Measurements from ENCODE around the gene OR1F1. TPM values are rescaled to one million over a fixed set of nuclear protein-coding genes. Genes with fewer than 3 reads are reported as not detected.
"Not testable (repeated sequence)": the region's sequence is repeated elsewhere in the genome, so short reads cannot be mapped to it uniquely, and the experiment has no call there.

The OR1F1 gene
- total RNA-seq, 1 experiment from 2014 or later: not detected

DNA sequence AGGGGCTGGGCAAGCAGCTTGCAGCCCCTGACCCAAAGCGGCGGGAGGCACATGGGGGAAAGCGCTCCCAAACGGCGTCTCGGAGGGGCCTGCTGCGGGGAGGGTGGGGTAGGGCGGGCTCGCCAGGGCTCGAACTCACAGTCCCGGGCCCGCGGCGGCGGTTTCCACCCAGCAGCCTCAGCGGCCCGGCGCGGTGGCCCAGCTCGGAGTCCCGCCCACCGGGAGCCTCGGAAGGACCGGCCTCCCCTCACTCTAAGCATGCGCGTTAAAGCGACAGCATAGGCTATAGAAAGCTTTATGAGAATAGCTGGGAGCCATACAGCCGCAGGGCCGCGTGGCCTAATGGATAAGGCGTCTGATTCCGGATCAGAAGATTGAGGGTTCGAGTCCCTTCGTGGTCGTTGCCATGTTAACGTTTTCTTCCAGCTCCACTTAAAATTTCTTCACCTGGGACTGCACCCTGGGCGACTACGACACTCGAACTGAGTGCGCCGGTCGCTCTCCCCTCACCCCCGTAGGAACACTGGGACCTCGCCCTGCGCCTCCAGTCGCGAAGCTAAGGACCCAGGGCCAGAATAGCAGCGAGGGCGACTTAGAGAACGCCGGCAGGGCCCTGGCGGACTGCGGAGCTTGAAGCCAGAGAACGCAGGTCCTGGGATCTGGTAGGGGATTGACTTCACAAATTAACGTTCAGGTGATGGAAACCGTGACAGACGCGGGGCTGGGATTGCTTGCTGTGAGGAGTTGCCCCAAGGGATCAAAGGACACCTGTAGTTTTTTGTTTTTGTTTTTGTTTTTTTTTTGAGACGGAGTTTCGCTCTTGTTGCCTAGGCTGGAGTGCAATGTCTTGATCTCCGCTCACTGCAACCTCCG is 37.4 kb upstream of the OR1F1 start:
- peak; percentile 96 for DNase-seq (ENCODE audit: low read depth)

DNA sequence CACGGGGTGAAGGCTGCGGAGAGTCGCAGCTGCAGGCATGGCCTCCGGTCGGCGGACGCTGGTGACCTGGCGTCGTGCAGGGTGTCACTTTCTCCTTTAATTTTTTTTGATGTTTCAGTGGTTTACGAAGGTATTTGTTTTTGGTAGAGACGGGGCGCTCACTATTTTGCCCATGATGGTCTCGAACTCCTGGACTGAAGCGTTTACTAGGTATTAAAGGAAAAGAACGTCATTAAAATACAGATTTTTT is 36.1 kb upstream of the OR1F1 start:
- no peak for DNase-seq (ENCODE audit: low read depth)

DNA sequence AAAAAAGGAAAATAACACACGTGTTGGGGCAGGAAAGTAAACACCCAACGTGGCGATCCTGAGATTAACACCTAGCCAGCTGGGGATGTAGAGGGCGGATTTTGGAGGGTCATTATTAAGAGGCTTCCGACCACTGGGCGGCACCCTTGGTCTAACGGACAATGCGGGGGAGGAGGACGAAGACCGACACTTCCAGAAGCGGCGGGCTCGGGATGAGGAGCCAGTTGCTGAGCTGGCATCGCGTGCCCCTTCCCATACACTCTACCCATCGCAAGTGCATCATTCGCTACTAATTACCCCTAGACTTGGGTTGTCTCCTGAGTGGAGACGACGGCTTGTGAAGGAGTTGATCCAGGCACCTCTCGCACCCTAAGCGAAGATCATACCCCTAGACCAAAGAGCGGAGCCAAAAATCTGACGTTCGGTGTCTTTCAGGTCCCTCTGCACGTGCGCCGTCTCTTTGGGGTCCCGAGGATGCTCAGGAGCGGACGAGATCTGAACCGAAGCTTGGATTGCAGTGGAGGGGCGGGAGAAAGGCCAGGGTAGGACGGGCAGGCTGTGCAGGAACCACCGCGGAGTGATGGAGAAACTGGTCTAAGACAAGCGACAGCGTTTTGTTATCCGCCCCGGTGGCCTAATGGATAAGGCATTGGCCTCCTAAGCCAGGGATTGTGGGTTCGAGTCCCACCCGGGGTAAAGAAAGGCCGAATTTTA is 35.6 kb upstream of the OR1F1 start:
- DNase-seq (ENCODE audit: low read depth): peak; percentile 91

DNA sequence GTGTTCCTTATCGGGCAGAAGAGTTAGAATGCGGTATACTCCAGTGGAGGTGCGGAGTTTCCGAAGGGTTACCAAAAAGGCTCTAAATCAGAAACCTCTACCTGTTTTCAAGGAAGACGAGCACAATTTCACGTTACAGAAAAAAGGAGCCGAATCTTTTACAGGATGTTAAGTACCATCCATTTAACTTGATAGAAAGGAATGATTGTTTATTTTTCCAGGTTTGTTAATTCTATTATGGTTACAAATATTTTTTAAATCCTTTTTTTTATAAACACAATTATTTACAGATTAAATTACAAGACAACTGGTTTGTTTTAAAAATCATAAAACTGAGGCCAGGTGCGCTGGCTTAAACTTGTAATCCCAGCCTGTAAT is 35.0 kb upstream of the OR1F1 start:
- no peak for DNase-seq (ENCODE audit: low read depth)

- DNase-seq (ENCODE audit: low read depth): no peak
Measured at GRCh38 chr16:3155181-3155580, 32.8 kb upstream of the OR1F1 start.

- no peak for DNase-seq (ENCODE audit: low read depth)
Measured at GRCh38 chr16:3155972-3156371, 32.0 kb upstream of the OR1F1 start.

GRCh38 chr16:3157229-3158025 is 30.6 kb upstream of the OR1F1 start:
- DNase-seq (ENCODE audit: low read depth): peak; percentile 94

GRCh38 chr16:3158026-3158509 is 29.9 kb upstream of the OR1F1 start:
- DNase-seq (ENCODE audit: low read depth): no peak

DNA sequence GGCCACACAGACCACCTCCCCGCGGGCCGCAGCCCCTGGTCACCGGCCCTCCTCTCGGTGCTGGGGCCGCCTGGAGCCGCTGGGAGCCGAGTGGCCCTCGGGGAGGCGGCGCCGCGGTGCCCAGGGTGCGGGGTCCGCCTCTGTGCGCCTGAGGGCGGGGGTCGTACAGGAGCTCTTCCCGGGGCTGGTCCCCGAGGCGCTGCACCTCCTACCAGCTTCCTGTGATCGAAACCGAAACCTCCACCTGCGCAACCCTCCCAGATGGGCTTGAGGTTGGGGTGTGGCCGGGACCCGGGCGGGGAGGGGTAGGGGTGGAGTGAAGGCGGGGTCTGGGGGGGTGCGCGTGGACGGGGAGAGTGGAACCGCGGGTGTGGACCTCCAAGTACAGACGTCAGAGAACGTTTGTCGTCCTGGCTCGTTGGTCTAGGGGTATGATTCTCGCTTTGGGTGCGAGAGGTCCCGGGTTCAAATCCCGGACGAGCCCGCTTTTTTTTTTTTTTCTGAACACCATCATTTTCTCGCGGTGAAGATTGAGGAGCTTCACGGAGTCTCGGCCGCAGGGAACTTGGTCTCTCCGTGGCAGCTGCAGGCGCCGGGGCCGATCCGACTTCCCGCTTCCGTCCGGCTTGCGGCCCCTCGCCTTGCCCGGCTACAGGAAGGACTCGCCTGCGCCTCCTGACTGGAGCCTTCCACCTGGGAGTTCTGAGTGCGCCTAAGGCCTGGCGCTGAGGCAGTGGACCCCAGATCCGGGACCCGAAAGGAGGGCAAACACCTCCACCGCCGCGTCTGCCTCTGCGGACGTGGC is 29.3 kb upstream of the OR1F1 start:
- peak; percentile 92 for DNase-seq (ENCODE audit: low read depth)

- DNase-seq (ENCODE audit: low read depth): no peak
Measured at GRCh38 chr16:3161235-3162018, 26.6 kb upstream of the OR1F1 start.

- DNase-seq (ENCODE audit: low read depth): no peak
Measured at GRCh38 chr16:3164121-3164991, 23.6 kb upstream of the OR1F1 start.

GRCh38 chr16:3165111-3165822 is 22.7 kb upstream of the OR1F1 start:
- no peak for DNase-seq (ENCODE audit: low read depth)

- no peak for DNase-seq (ENCODE audit: low read depth)
Measured at GRCh38 chr16:3166505-3166886, 21.5 kb upstream of the OR1F1 start.

DNA sequence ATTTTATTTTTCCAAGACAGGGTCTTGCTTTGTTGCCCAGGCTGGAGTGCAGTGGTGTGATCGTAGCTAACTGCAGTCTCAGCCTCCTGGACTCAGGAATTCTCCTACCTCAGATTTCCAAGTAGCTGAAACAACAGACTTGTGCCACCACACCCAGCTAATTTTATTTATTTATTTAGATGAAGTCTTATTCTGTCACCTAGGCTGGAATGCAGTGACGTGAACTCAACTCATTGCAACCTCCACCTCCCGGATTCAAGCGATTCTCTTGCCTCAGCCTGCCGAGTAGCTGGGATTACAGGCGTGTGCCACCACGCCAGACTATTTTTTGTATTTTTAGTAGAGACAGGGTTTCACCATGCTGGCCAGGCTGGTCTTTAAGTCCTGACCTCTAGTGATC is 19.3 kb upstream of the OR1F1 start:
- DNase-seq (ENCODE audit: low read depth): not testable (repeated sequence)

DNA sequence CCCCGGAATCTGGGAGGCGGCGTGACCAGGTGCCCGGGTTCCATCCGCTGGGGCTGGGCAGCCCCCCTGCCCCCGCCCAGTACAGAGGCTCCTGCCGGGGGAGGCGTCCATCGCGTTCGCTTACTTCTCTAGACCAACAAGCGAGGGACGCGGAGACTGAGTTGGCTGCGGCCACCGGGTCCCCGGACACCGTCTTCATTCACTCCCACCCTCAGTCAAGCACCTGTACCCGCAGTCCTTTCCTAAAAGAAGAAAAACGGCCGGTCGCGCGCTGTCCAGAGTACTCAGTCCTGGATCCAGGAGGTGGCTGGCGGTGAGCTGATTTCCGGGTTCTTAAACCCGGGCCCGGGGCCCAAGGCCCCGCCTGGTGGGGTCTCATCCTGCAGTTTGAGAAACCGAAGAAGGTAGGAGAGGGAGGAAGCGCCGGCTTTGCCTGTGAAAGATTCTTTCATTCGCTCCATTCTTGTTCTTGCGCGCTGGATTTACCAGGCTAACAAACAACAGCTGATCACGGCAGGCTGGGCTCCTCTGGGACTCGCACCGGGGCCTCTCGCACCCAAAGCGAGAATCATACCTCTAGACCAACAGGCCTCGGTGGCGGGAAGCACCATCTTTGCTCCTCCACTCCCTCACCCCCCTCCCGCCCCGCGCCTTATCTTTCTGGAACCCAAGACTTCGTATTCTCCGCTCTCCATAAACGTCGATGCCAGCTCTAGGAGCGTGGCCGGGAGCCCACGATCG is 17.4 kb upstream of the OR1F1 start:
- no peak for DNase-seq (ENCODE audit: low read depth)

DNA sequence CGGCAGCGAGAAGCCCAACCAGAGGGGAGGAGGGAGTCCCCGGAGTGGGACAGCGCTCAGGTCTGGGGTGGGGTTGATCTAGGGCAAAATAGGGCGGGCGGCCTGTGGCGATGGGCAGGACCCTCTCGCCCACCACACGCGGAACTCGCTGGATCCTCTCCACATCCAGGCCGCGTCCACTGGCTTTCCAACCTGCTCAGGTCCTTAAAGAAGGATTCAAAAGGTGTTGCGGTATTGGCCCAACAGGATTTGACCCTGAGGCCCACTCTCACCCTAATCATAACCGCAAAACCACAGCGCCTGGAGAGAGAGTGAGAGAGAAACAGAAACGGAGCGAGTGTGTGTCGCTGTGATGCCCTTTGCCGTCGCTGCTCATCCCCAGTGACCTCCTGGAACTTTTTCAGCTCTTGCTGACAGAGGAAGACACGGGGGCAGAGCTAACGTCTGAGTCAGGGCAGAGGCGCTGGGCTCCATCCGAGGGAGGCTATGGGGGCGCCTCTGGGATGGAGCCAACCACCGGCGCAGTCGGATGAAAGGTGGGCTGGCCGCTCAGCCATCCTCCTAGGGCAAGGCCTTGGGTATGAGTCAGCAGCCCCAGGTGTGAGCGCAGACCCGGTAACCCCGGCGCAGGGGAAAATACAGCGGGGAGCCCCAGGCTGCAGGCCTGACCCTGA is 16.7 kb upstream of the OR1F1 start:
- DNase-seq (ENCODE audit: low read depth): peak; percentile 44

DNA sequence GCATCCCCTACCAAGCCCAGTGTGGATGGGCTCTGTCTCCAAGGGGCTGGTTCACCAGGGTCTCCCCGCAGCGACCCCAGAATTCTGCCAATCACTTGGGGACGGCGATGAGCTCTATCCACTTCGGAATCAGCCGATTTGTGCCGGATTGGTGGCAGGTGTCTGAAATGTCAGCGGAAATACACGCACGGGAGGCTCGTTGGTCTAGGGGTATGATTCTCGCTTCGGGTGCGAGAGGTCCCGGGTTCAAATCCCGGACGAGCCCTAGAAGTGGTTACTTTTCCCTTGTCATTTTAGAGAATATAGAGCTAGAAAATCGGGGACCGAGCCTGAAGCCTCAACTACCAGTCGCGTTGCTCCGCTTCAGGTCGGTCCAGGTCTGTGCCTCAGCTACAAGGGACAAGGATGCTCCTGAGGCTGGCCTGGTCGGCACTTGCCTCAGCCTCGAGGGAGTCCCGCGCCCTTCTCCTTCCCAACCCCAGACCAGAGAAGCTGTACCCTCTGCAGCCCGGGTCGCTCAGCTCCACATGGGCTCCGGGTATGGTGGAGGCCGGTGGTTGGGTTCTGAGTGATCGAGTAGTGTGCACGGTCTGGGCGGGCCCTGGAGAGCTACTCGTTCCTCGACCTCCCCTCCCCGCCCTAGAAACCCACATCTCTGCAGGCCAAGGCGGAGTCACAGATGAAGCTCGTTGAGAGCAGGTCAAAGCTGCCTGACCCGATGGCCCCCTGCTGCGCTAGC is 16.0 kb upstream of the OR1F1 start:
- DNase-seq (ENCODE audit: low read depth): peak; percentile 93
